HG02973 (cell line): ENCODE data around the gene MAP3K20.
"Not testable (repeated sequence)": the region's sequence is repeated elsewhere in the genome, so short reads cannot be mapped to it uniquely, and the experiment has no call there.

ENCODE experiments used
- ATAC-seq: cut with Tn5 transposase; IDR thresholded peaks from one replicate; pipeline ENCODE4 v1.9.1; 2021; ENCODE audit warnings: moderate library complexity; ENCODE audit not compliant: unreplicated experiment

MAP3K20 gene

GRCh38 chr2:173153301-173153885 lies 77.7 kb downstream of the MAP3K20 start:
- no peak for ATAC-seq

GRCh38 chr2:173157676-173158293 lies 82.1 kb downstream of the MAP3K20 start:
- no peak for ATAC-seq

- ATAC-seq, result no peak
These were observed 84.3 kb downstream of the MAP3K20 start for GRCh38 chr2:173159791-173160463.

GRCh38 chr2:173160618-173161017 lies 85.0 kb downstream of the MAP3K20 start:
- ATAC-seq, result no peak

- no peak for ATAC-seq
These were observed 85.4 kb downstream of the MAP3K20 start for GRCh38 chr2:173161040-173161439.

- no peak for ATAC-seq
These were observed 85.9 kb downstream of the MAP3K20 start for GRCh38 chr2:173161507-173161906.

GRCh38 chr2:173163357-173163756 lies 87.7 kb downstream of the MAP3K20 start:
- not testable (repeated sequence) for ATAC-seq

- ATAC-seq, result no peak
These were observed 88.8 kb downstream of the MAP3K20 start for GRCh38 chr2:173164396-173164795.

- ATAC-seq, result no peak
These were observed 90.0 kb downstream of the MAP3K20 start for GRCh38 chr2:173165443-173166238.

- no peak for ATAC-seq
These were observed 95.7 kb downstream of the MAP3K20 start for GRCh38 chr2:173171321-173171720.

- no peak for ATAC-seq
These were observed 96.4 kb downstream of the MAP3K20 start for GRCh38 chr2:173171924-173172643.

- not testable (repeated sequence) for ATAC-seq
These were observed 98.7 kb downstream of the MAP3K20 start for GRCh38 chr2:173174339-173174738.

GRCh38 chr2:173175222-173175621 lies 99.6 kb downstream of the MAP3K20 start:
- ATAC-seq, result no peak

- no peak for ATAC-seq
These were observed 106.3 kb downstream of the MAP3K20 start for GRCh38 chr2:173181982-173182381.

GRCh38 chr2:173184031-173185004 lies 108.7 kb downstream of the MAP3K20 start:
- ATAC-seq, result no peak

- ATAC-seq, result no peak
These were observed 109.8 kb downstream of the MAP3K20 start for GRCh38 chr2:173185437-173185836.

- no peak for ATAC-seq
These were observed 112.5 kb downstream of the MAP3K20 start for GRCh38 chr2:173187941-173188788.

GRCh38 chr2:173191601-173192000 lies 116.0 kb downstream of the MAP3K20 start:
- ATAC-seq, result no peak

GRCh38 chr2:173192071-173192470 lies 116.4 kb downstream of the MAP3K20 start:
- ATAC-seq, result no peak
